HG03103 (cell line): Measurements from ENCODE around the gene IMPG1.

Experiments used
- ATAC-seq: cut with Tn5 transposase; IDR thresholded peaks from one replicate; pipeline ENCODE4 v1.9.1; 2021; ENCODE audit warnings: low read depth; ENCODE audit not compliant: unreplicated experiment

The IMPG1 gene

DNA sequence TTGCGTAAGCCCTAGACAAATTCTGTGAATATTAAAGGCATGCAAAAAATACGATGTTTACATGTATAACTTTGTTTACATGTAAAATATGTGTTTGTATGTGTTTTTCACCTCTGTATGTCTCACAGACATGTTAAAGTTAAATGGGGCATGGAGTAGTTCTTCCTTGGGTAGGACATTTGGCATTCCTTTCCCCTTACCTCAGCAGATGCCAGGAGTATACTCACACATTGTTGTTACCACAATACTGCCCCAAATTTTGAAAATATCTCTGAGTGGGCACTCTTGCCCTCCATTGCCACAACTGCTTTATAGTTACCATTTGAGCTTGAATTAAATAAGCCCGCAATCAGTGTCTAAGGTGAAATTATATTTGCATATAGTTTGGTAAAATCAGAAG is 175.9 kb downstream of the IMPG1 start:
- no peak for ATAC-seq

DNA sequence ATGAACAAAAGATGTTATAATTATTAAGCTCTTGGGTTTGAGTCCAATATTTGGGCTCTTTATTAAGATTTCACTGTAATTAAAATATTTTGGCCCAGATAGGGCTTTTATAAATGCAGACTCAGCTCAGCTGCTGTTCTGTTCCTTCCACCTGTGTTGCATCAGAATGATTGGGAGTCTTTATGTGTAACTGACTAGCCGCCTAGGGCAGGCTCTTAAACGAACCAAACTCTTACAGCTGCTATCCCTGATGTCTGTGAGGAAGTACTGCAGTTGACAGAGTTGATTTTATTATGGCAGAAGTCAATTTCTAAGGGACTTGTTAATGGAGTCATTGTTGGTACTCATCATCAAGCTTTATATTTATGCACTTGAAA is 178.7 kb downstream of the IMPG1 start:
- ATAC-seq, result no peak

DNA sequence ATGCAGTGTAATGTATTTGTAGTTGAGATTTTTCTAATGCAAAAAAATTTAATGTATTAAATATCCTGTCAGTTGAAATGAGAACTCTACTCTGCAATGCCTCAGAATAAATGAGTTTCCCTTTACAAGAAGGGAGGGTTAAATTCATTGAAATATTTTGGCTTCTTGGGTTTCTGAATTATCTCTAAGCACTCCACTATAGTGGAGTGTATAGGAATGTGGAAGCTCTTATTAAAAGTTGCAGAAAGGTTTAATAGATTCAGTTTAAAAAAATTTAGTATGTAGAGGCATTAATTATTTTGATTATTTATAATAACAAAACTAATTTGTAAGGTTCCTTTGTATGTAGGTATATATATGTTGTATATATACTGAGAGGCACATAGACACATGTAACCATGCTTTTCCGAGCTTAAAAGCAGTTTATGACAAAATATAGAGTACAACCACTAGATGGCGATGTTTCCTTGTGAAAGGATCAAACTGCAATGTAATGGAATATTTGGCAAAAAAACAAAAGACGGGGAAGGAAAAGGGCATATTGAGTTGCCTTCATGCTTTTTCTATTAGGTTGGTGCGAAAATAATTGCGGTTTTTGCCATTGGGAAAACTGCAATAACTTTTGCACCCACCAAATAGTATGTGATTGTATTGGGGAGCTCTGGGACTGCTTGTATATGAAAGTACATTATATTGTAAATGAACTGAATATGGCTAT is 179.2 kb downstream of the IMPG1 start:
- ATAC-seq, result peak; percentile 85

DNA sequence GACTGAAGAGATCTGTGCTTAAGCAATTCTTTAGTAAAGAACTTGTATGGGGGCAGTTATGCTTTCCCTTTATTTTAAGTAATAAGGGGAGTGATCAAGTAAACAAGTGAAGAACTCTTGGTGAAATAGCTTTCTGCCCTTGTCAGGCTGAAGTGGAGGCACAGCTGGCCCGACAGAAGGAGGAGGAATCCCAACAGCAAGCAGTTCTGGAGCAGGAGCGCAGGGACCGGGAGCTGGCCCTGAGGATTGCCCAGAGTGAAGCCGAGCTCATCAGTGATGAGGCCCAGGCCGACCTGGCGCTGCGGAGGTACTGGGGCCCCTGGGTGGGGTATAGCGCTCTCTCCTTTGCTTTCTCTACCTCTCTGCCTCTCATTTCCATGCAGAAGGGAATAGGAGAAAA is 180.1 kb downstream of the IMPG1 start:
- ATAC-seq, result no peak

DNA sequence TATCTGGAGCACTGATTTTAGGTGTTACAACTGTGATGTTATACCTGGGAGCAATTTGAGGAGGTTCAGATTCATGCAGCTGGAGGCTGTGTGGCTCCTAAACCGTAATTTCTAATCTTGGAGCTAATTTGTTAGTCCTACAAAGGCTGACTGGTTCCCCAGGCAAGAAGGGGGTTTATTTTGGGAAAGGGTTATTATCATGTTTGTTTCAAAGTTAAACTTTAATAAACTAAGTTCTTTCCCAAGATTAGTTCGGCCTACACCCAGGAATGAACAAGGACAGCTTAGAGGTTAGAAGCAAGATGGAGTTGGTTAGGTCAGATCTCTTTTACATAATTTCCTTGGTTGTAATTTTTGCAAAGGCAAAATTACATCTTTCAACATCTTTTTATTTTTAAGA is 187.6 kb downstream of the IMPG1 start:
- ATAC-seq, result no peak

DNA sequence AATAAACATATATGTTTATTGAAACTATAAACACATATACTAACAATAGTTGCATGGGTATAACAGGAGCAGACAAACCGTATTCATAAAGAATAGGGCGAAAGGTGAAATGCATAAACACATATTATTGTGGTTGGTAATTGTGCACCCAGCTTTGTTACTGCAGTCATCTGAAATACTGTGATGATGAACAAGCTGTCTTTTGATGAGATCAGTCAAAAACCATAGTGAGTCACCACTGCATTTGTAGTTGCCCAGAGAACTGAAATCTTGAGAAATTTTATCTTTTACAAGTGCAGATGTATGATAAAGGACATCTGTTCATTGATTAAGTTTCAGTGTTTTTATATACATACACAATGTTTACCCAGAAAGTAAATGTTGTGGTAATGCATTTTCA is 189.7 kb downstream of the IMPG1 start:
- no peak for ATAC-seq

DNA sequence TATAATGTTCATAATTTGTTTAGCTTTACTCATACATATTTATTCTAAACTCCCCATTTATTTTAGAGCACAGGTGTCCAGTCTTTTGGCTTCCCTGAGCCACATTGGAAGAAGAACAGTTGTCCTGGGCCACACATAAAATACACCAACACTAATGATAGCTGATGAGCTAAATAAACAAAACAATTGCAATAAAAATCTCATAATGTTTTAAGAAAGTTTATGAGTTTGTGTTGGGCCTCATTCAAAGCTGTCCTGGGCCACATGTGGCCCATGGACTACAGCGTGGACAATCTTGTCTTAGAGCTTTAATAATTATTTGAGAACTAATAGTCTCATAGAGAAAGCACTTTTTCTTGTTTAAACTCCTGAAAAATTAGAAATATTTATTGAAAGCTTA is 192.2 kb downstream of the IMPG1 start:
- ATAC-seq, result no peak

DNA sequence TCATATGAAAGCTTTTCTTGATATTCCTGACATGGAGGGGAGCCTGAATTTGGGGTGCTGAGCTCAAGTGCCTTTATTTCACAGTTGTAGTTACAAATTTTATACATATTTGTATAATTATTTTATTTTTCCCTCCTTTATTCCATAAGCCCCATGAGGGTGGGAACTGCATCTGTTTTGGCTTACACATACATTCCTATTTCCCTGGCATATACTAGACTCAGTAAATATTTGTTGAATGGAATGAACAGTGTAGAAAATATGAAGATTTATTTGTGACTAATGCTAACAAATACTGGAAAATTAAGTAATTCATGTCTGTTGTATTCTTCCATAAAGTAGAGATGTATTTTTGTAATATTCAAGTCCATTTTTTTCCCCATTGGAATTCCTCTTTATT is 196.3 kb downstream of the IMPG1 start:
- no peak for ATAC-seq

DNA sequence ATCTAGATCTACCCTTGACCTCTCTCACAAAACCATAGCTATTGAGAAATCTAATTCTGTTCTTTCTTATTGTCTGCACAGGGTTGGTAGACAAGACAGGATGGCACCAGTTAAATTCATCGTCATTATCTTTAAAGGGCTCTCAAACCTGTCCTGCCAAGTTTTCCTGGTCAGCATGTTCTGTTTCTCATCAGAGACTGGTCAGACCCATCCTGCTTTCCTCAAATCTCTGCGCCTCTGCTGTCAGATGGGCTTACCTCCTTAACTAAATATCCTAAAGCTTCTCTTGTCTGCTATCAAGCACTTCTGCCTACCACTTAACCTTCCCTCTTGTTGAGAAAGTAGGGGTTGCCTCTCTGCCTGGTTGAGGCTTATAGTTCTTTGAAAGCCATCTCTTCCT is 198.2 kb downstream of the IMPG1 start:
- ATAC-seq, result no peak
